B cell (primary cell): ENCODE data around the gene USH2A. TPM values are rescaled to one million over a fixed set of nuclear protein-coding genes. Genes with fewer than 3 reads are reported as not detected.

Experiments
- ATAC-seq: fragments of 200-7000 bp; cut with Tn5 transposase; one replicate; pipeline ENCODE4 v1.10.0; 2021; ENCODE audit warnings: low read depth, mild to moderate bottlenecking, moderate number of reproducible peaks, moderate library complexity
- CTCF ChIA-PET: fragments of 350-600 bp; sonication (Branson Sonifier 250); formaldehyde crosslinking; loops from one replicate; lab custom pipeline; 2021; ENCODE audit warnings: antibody characterized with exemption, inconsistent platforms; lab: Charles Lee
- POLR2A ChIA-PET: fragments of 350-600 bp; sonication (Branson Sonifier 250); formaldehyde crosslinking; loops from one replicate; lab custom pipeline; 2021; ENCODE audit warnings: antibody characterized with exemption; lab: Charles Lee
- DNase-seq: peaks from one replicate; pipeline ENCODE4 v3.0.0; 2013
- H2AFZ ChIP-seq: 2 replicates; pipeline ENCODE4 v1.6.1; 2012; ENCODE audit warnings: mild to moderate bottlenecking, low read depth, low read length; ENCODE audit not compliant: insufficient read depth, poor library complexity, severe bottlenecking
- H3K27ac ChIP-seq, 2 donors: 1 replicate in 1 of 2; 2 replicates in 1 of 2; pipeline ENCODE4 v1.5.1; 2012 to 2013; ENCODE audit warnings: low read length in 2 of 2, mild to moderate bottlenecking in 2 of 2, moderate library complexity in 1 of 2
- H3K27me3 ChIP-seq, 4 experiments: fragments of 200-600 bp in 1 of 4; sonication (generic) in 1 of 4; replicated peaks in 1 of 4; 1 replicate in 2 of 4; 2 replicates in 2 of 4; pipeline versions ENCODE4 v1.6.1 to v1.7.0; 2013 to 2016; ENCODE audit warnings: low read length in 3 of 4, mild to moderate bottlenecking in 2 of 4, mixed read lengths in 1 of 4, moderate library complexity in 1 of 4; ENCODE audit not compliant: insufficient read depth in 4 of 4, control insufficient read depth in 3 of 4; ENCODE audit errors: control extremely low read depth in 1 of 4
- H3K36me3 ChIP-seq, 2 experiments: replicated peaks in 1 of 2; 1 replicate in 1 of 2; 2 replicates in 1 of 2; pipeline versions ENCODE4 v1.6.1 to v1.7.1; 2013; ENCODE audit warnings: low read length in 1 of 2; ENCODE audit not compliant: insufficient read depth in 2 of 2, control insufficient read depth in 1 of 2; ENCODE audit errors: control extremely low read depth in 1 of 2, extremely low read depth in 1 of 2
- H3K4me1 ChIP-seq, 2 donors: fragments of 200-600 bp in 1 of 2; sonication (generic) in 1 of 2; 1 replicate in 1 of 2; 2 replicates in 1 of 2; pipeline versions ENCODE4 v1.5.1 to v1.6.1; 2013 to 2017; ENCODE audit warnings: low read length in 2 of 2; ENCODE audit not compliant: control insufficient read depth in 2 of 2, insufficient read depth in 2 of 2
- H3K4me2 ChIP-seq: replicated peaks from 2 replicates; pipeline ENCODE3; 2012; ENCODE audit warnings: mild to moderate bottlenecking, low read depth, low read length; ENCODE audit not compliant: poor library complexity, severe bottlenecking
- H3K4me3 ChIP-seq, 5 experiments: fragments of 200-600 bp in 1 of 5; sonication (generic) in 1 of 5; 1 replicate in 3 of 5; 2 replicates in 2 of 5; pipeline versions ENCODE4 v1.5.1 to v1.7.0; 2011 to 2016; ENCODE audit warnings: low read length in 4 of 5, mild to moderate bottlenecking in 4 of 5, low read depth in 2 of 5, control low read depth in 1 of 5, moderate library complexity in 1 of 5; ENCODE audit not compliant: insufficient read depth in 1 of 5; ENCODE audit errors: control extremely low read depth in 1 of 5, extremely low read depth in 1 of 5
- H3K79me2 ChIP-seq: fragments of 200-600 bp; sonication (generic); one replicate; pipeline ENCODE4 v1.6.0; 2016; ENCODE audit warnings: low read length; ENCODE audit not compliant: control insufficient read depth, insufficient read depth
- H3K9ac ChIP-seq: fragments of 200-600 bp; sonication (generic); 2 replicates; pipeline ENCODE4 v1.6.1; 2017; ENCODE audit warnings: mild to moderate bottlenecking, low read length, moderate library complexity
- H3K9me3 ChIP-seq, 3 donors: one replicate each; pipeline versions ENCODE4 v1.6.1 to v1.7.1; 2013; ENCODE audit warnings: low read length in 2 of 3; ENCODE audit not compliant: control insufficient read depth in 2 of 3, insufficient read depth in 1 of 3; ENCODE audit errors: control extremely low read depth in 1 of 3
- H4K20me1 ChIP-seq: 2 replicates; pipeline ENCODE4 v1.6.0; 2012; ENCODE audit warnings: mild to moderate bottlenecking, low read length; ENCODE audit not compliant: insufficient read depth, control insufficient read depth, poor library complexity, severe bottlenecking
- H3K27ac Mint-ChIP-seq: one replicate; pipeline ENCODE4 v1.8.0; 2021; ENCODE audit warnings: mixed read lengths
- H3K27me3 Mint-ChIP-seq: one replicate; pipeline ENCODE4 v1.8.0; 2021; ENCODE audit warnings: mixed read lengths
- H3K4me1 Mint-ChIP-seq: one replicate; pipeline ENCODE4 v1.8.0; 2021; ENCODE audit warnings: mixed read lengths
- H3K4me3 Mint-ChIP-seq: one replicate; pipeline ENCODE4 v1.8.0; 2021; ENCODE audit warnings: mixed read lengths
- H3K9me3 Mint-ChIP-seq: one replicate; pipeline ENCODE4 v1.8.0; 2022; ENCODE audit warnings: mixed read lengths; ENCODE audit not compliant: insufficient read depth
- CTCF ChIP-seq: fragments of 200-600 bp; IDR thresholded peaks from one replicate; pipeline ENCODE4 v1.8.0; 2022; ENCODE audit warnings: antibody characterized with exemption, mild to moderate bottlenecking
- EZH2 ChIP-seq: IDR thresholded peaks from 2 replicates; pipeline ENCODE4 v1.6.1; 2012; ENCODE audit warnings: borderline replicate concordance, low read depth, mild to moderate bottlenecking, moderate library complexity, low read length; ENCODE audit not compliant: insufficient read depth, poor library complexity, severe bottlenecking
- WGBS: methylation state at CpG from one replicate; pipeline ENCODE4 v1.1.5; 2013; ENCODE audit warnings: missing lambda C conversion rate; ENCODE audit not compliant: insufficient coverage; 5-methylcytosine and 5-hydroxymethylcytosine counted together
- intact Hi-C: fragments of 100-400 bp; cut with micrococcal nuclease; formaldehyde crosslinking; loops from one replicate; pipeline ENCODE4 v1.10.0; 2022
- polyA plus RNA-seq: library from polyadenylated mRNA; depleted of rRNA; stranded (reverse); fragments of >200 nt; gene quantifications from 2 replicates; pipeline ENCODE4 v1.2.3, GENCODE V29; 2012
- total RNA-seq, 2 donors: library from RNA; stranded (reverse); fragments of 120-200 nt in 1 of 2; gene quantifications; 1 replicate in 1 of 2; 2 replicates in 1 of 2; pipeline versions ENCODE4 v1.2.3 to v1.2.4, GENCODE V29; 2013 to 2022

The USH2A gene
- total and polyA plus RNA-seq, 2 donors (not counting 1 experiment from before 2014, with no cell fraction given): 0.01 TPM; not detected in 1

GRCh38 chr1:215767761-215768160, 655.5 kb downstream of the USH2A start:
- no peak overlapping the region for H3K4me3 Mint-ChIP-seq

GRCh38 chr1:215766521-215766920, 656.7 kb downstream of the USH2A start:
- H2AFZ ChIP-seq: no peak overlapping the region
- Mint-ChIP-seq H3K27me3 (no peaks in the 10 kb centered on the region), H3K4me3 (no peak overlapping the region), H3K9me3 (peaks cover 2% of the 10 kb centered on the region), H3K4me1 (no peaks in the 10 kb centered on the region), H3K27ac (no peak overlapping the region)
- ChIA-PET POLR2A (no interaction called here), CTCF (no interaction called here)
- intact Hi-C loops: no loop called here
- no peaks in the 10 kb centered on the region for H3K4me1 ChIP-seq
- no peaks in the 10 kb centered on the region for H4K20me1 ChIP-seq
- TF ChIP-seq EZH2 (no peak), CTCF (no peak)
- no peaks in the 10 kb centered on the region for H3K79me2 ChIP-seq
- DNase-seq (no peak), ATAC-seq (no peak)
- H3K27ac ChIP-seq: no peak overlapping the region
- no peak overlapping the region for H3K9ac ChIP-seq
- no peak overlapping the region for H3K4me3 ChIP-seq
- no peaks in the 10 kb centered on the region for H3K9me3 ChIP-seq
- WGBS: no CpG with 5 or more reads among the region's 1 CpG
- H3K36me3 ChIP-seq: no peaks in the 10 kb centered on the region
- no peaks in the 10 kb centered on the region for H3K27me3 ChIP-seq
- no peak overlapping the region for H3K4me2 ChIP-seq

More at GRCh38 chr1:215767761-215768160, 655.5 kb downstream of the USH2A start:
- Histone ChIP-seq H3K4me3 (no peak overlapping the region), H3K4me1 (no peaks in the 10 kb centered on the region), H2AFZ (no peak overlapping the region), H3K4me2 (no peak overlapping the region), H3K79me2 (no peaks in the 10 kb centered on the region), H3K9ac (no peak overlapping the region), H3K36me3 (no peaks in the 10 kb centered on the region), H3K9me3 (no peaks in the 10 kb centered on the region), H3K27me3 (no peaks in the 10 kb centered on the region), H3K27ac (no peak overlapping the region), H4K20me1 (no peaks in the 10 kb centered on the region)
- POLR2A ChIA-PET: no interaction called here
- CTCF ChIA-PET: no interaction called here
- no peak for DNase-seq
- TF ChIP-seq CTCF (no peak), EZH2 (no peak)
- Mint-ChIP-seq H3K27me3 (no peaks in the 10 kb centered on the region), H3K27ac (no peak overlapping the region), H3K4me1 (no peaks in the 10 kb centered on the region), H3K9me3 (peaks cover 2% of the 10 kb centered on the region)
- intact Hi-C loops: no loop called here
- no peak for ATAC-seq
- no CpG with 5 or more reads among the region's 2 CpGs for WGBS
